Smooth muscle cell (in vitro differentiated cells): ENCODE measurements around the gene ASPDH. TPM values are rescaled to one million over a fixed set of nuclear protein-coding genes. Genes with fewer than 3 reads are reported as not detected.

ENCODE experiments used
- DNase-seq: peaks from one replicate; lab custom pipeline; 2025; ENCODE audit not compliant: unreplicated experiment; lab: John Stamatoyannopoulos, UW
- H2AFZ ChIP-seq: fragments of 200-600 bp; sonication (generic); 2 replicates; pipeline ENCODE4 v1.6.0; 2016; ENCODE audit warnings: antibody characterized with exemption, low read depth, mild to moderate bottlenecking
- H3F3A ChIP-seq: fragments of 200-600 bp; sonication (generic); 2 replicates; pipeline ENCODE4 v1.6.0; 2017; ENCODE audit warnings: antibody characterized with exemption, low read depth
- H3K27ac ChIP-seq: fragments of 200-600 bp; sonication (generic); 2 replicates; pipeline ENCODE4 v1.5.1; 2016; ENCODE audit warnings: low read depth, mild to moderate bottlenecking
- H3K27me3 ChIP-seq: fragments of 200-600 bp; sonication (generic); 2 replicates; pipeline ENCODE4 v1.6.1; 2016; ENCODE audit warnings: low read depth, mild to moderate bottlenecking
- H3K36me3 ChIP-seq: fragments of 200-600 bp; sonication (generic); 2 replicates; pipeline ENCODE4 v1.5.1; 2016; ENCODE audit warnings: low read depth
- H3K4me1 ChIP-seq: fragments of 200-600 bp; sonication (generic); 2 replicates; pipeline ENCODE4 v1.5.1; 2016; ENCODE audit warnings: low read depth
- H3K4me2 ChIP-seq: fragments of 200-600 bp; sonication (generic); 2 replicates; pipeline ENCODE4 v1.6.0; 2016; ENCODE audit warnings: mild to moderate bottlenecking
- H3K4me3 ChIP-seq: fragments of 200-600 bp; sonication (generic); 2 replicates; pipeline ENCODE4 v1.5.1; 2016; ENCODE audit warnings: mild to moderate bottlenecking
- H3K79me2 ChIP-seq: fragments of 200-600 bp; sonication (generic); 2 replicates; pipeline ENCODE4 v1.6.0; 2016; ENCODE audit warnings: low read depth, mild to moderate bottlenecking
- H3K9ac ChIP-seq: fragments of 200-600 bp; sonication (generic); 2 replicates; pipeline ENCODE4 v1.6.0; 2016; ENCODE audit warnings: low read depth
- H3K9me3 ChIP-seq: fragments of 200-600 bp; sonication (generic); replicated peaks from 2 replicates; pipeline ENCODE4 v1.5.1; 2016; ENCODE audit warnings: low read depth
- H4K20me1 ChIP-seq: fragments of 200-600 bp; sonication (generic); 2 replicates; pipeline ENCODE4 v1.6.0; 2016; ENCODE audit warnings: low read depth
- CTCF ChIP-seq: fragments of 200-600 bp; sonication (generic); IDR thresholded peaks from 2 replicates; pipeline ENCODE4 v1.5.1; 2017; ENCODE audit warnings: borderline replicate concordance, mild to moderate bottlenecking, antibody characterized with exemption; ENCODE audit not compliant: insufficient read depth, poor library complexity, severe bottlenecking
- WGBS: methylation state at CpG from one replicate; pipeline ENCODE4 v1.1.7; 2016; ENCODE audit warnings: low lambda C conversion rate; 5-methylcytosine and 5-hydroxymethylcytosine counted together
- polyA plus RNA-seq: library from polyadenylated mRNA; unstranded; fragments of >200 nt; fragmentation: Nextera tagmentation; extraction: Ambion mirVana; gene quantifications from 2 replicates; pipeline ENCODE4 v1.2.1, GENCODE V29; 2016
- total RNA-seq: library from RNA; depleted of rRNA; stranded (reverse); fragments of >200 nt; gene quantifications from 2 replicates; pipeline ENCODE4 v1.2.3, GENCODE V29; 2014

The ASPDH gene
- total and polyA plus RNA-seq, 2 experiments from 2014 or later: not detected

GRCh38 chr19:50536662-50537305, 23.1 kb upstream of the ASPDH start:
- H3K36me3 ChIP-seq: no peaks in the 10 kb centered on the region
- no peak overlapping the region for H3K4me2 ChIP-seq
- no peaks in the 10 kb centered on the region for H3K27me3 ChIP-seq
- peak; percentile 10 for TF ChIP-seq CTCF
- no peak overlapping the region for H3K4me3 ChIP-seq
- no peak for DNase-seq
- peaks cover 3% of the 10 kb centered on the region for H3K9me3 ChIP-seq
- H3K9ac ChIP-seq: no peak overlapping the region
- no peaks in the 10 kb centered on the region for H3F3A ChIP-seq
- no peak overlapping the region for H3K27ac ChIP-seq
- no peaks in the 10 kb centered on the region for H3K4me1 ChIP-seq
- no peaks in the 10 kb centered on the region for H3K79me2 ChIP-seq
- 85% methylated on average over 16 of the region's 16 CpGs for WGBS
- H4K20me1 ChIP-seq: no peaks in the 10 kb centered on the region
- no peak overlapping the region for H2AFZ ChIP-seq

GRCh38 chr19:50535672-50536187, 22.0 kb upstream of the ASPDH start:
- no peak for TF ChIP-seq CTCF

GRCh38 chr19:50534478-50534877, 20.8 kb upstream of the ASPDH start:
- H3F3A ChIP-seq: no peaks in the 10 kb centered on the region
- TF ChIP-seq CTCF: no peak
- H3K36me3 ChIP-seq: no peaks in the 10 kb centered on the region
- H4K20me1 ChIP-seq: no peaks in the 10 kb centered on the region
- H3K27me3 ChIP-seq: no peaks in the 10 kb centered on the region
- H3K4me2 ChIP-seq: no peak overlapping the region
- H2AFZ ChIP-seq: no peak overlapping the region
- no peaks in the 10 kb centered on the region for H3K4me1 ChIP-seq
- no peak for DNase-seq
- no peak overlapping the region for H3K4me3 ChIP-seq
- peaks cover 3% of the 10 kb centered on the region for H3K9me3 ChIP-seq
- H3K9ac ChIP-seq: no peak overlapping the region
- H3K79me2 ChIP-seq: no peaks in the 10 kb centered on the region
- H3K27ac ChIP-seq: no peak overlapping the region
- 95% methylated on average over 3 of the region's 3 CpGs for WGBS

More at GRCh38 chr19:50535672-50536187, 22.0 kb upstream of the ASPDH start:
- H3K79me2 ChIP-seq: no peaks in the 10 kb centered on the region
- no peaks in the 10 kb centered on the region for H3F3A ChIP-seq
- H3K27ac ChIP-seq: no peak overlapping the region
- peaks cover 3% of the 10 kb centered on the region for H3K9me3 ChIP-seq
- H3K4me1 ChIP-seq: no peaks in the 10 kb centered on the region
- no peaks in the 10 kb centered on the region for H3K27me3 ChIP-seq
- H4K20me1 ChIP-seq: no peaks in the 10 kb centered on the region
- DNase-seq: no peak
- H3K9ac ChIP-seq: no peak overlapping the region
- WGBS: 80% methylated on average over 9 of the region's 11 CpGs
- no peaks in the 10 kb centered on the region for H3K36me3 ChIP-seq
- no peak overlapping the region for H3K4me3 ChIP-seq
- H2AFZ ChIP-seq: no peak overlapping the region
- H3K4me2 ChIP-seq: no peak overlapping the region

- no peaks in the 10 kb centered on the region for H3F3A ChIP-seq
- H3K4me2 ChIP-seq: no peak overlapping the region
- no peak overlapping the region for H2AFZ ChIP-seq
- no peaks in the 10 kb centered on the region for H4K20me1 ChIP-seq
- TF ChIP-seq CTCF: no peak
- no peaks in the 10 kb centered on the region for H3K36me3 ChIP-seq
- WGBS: 88% methylated on average over 4 of the region's 4 CpGs
- no peaks in the 10 kb centered on the region for H3K4me1 ChIP-seq
- DNase-seq: no peak
- H3K27me3 ChIP-seq: no peaks in the 10 kb centered on the region
- H3K9me3 ChIP-seq: peaks cover 3% of the 10 kb centered on the region
- H3K27ac ChIP-seq: no peak overlapping the region
- H3K9ac ChIP-seq: no peak overlapping the region
- no peaks in the 10 kb centered on the region for H3K79me2 ChIP-seq
- H3K4me3 ChIP-seq: no peak overlapping the region
These were observed 19.2 kb upstream of the ASPDH start for GRCh38 chr19:50532952-50533351.
